SH-SY5Y (cell line): ENCODE measurements around the gene HLTF.

Source experiments
- GATA2 ChIP-seq: IDR thresholded peaks from 2 replicates; pipeline ENCODE4 v1.6.1; 2011; ENCODE audit warnings: mild to moderate bottlenecking, low read depth, low read length
- GATA3 ChIP-seq: IDR thresholded peaks from 2 replicates; pipeline ENCODE4 v1.6.1; 2011; ENCODE audit warnings: low read depth, mild to moderate bottlenecking, low read length, moderate library complexity

DNA sequence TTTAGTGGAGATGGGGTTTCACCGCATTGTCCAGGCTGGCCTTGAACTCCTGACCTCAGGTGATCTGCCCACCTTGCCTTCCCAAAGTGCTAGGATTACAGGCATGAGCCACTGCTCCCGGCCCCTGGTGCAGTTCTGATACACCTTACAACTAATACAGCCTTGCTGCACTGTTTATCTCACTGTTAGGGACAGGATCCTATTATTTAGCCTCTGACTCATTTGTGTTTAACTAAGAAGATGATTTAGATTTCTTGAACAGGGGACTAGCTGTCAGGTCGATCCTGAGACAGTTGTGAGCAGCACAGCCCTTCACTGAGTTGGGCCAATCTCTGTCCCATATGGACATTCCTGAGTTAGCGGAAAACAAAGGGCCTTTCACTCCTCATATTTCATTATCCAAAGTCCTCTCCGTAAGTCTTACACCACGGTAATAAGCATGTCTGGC is 75.8 kb downstream of the HLTF start:
- TF ChIP-seq GATA3, result no peak
- TF ChIP-seq GATA2, result no peak
